HEK293T (cell line): ENCODE data around the gene VPS33A.

ENCODE experiments used
- ARNT ChIP-seq: fragments of 450-650 bp; IDR thresholded peaks from 2 replicates; pipeline ENCODE4 v1.6.1; 2017; ENCODE audit warnings: mild to moderate bottlenecking
- FOXM1 ChIP-seq: fragments of 450-650 bp; IDR thresholded peaks from 2 replicates; pipeline ENCODE4 v1.6.1; 2017; ENCODE audit warnings: mild to moderate bottlenecking, borderline replicate concordance
- LEF1 ChIP-seq: fragments of 450-650 bp; IDR thresholded peaks from 2 replicates; pipeline ENCODE4 v1.6.1; 2017; ENCODE audit warnings: mild to moderate bottlenecking, borderline replicate concordance
- SP1 ChIP-seq: fragments of 450-650 bp; IDR thresholded peaks from 2 replicates; pipeline ENCODE4 v1.6.1; 2017
- TARDBP ChIP-seq: fragments of 450-650 bp; IDR thresholded peaks from 2 replicates; pipeline ENCODE4 v1.6.1; 2016

GRCh38 chr12:122190842-122191668 is 75.2 kb downstream of the VPS33A start:
- TF ChIP-seq FOXM1 (no peak), TARDBP (no peak), LEF1 (no peak), SP1 (no peak), ARNT (no peak)
